NCI-H2029 treated with DMSO at 0.1 percent for 48 hours (cell line): ENCODE data around the gene TRIO.
"Not testable (repeated sequence)": the region's sequence is repeated elsewhere in the genome, so short reads cannot be mapped to it uniquely, and the experiment has no call there.

Source experiments
- DNase-seq: peaks from one replicate; lab custom pipeline; 2025; lab: John Stamatoyannopoulos, UW

Gene TRIO

DNA sequence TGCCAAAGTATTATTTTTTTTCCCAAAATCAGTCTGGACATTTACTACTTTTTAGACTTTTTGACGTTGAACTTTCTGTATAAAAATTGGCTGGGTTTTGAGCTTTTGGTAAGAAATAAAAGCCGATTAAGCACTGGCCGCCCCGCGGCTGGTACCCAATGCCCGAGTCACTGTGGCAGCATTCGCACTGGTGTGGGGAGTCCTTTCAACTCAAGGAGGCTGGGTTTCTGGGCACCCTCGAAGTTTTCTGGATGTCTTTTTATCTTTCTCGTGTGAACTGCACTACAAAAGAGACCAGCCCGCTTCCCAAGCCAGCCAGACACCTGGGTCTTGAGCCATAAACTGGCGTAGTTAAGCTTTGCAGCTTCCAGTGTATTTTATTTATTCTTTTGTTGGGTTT lies 366.4 kb downstream of the TRIO start:
- DNase-seq, result no peak

DNA sequence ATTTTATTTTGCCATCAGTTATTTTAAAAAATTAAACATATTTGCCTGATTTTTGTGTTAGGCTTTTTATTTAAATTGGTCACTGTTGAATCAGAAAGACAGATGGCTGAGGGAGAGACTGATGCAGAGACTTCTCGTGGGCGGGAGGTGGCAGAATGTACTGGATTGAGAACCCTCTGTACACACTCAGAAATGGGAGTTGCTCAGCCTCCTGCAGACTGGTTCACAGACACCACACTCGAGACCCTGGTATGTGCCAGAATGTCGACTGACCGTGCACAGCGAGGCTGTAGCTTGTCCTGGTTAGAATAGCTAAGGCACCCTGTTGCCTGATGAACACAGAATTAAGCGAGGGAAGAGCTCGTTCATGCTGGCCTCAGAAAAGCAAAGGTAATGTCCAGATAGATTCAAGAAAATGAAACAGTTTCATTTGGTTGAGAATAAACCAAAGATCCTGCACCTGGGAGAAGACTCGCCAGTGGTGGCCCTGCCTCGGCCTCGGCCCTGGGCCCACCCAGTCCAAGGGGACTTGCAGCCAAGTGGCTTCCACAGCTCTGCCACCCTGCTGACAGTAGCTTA lies 367.1 kb downstream of the TRIO start:
- no peak for DNase-seq

DNA sequence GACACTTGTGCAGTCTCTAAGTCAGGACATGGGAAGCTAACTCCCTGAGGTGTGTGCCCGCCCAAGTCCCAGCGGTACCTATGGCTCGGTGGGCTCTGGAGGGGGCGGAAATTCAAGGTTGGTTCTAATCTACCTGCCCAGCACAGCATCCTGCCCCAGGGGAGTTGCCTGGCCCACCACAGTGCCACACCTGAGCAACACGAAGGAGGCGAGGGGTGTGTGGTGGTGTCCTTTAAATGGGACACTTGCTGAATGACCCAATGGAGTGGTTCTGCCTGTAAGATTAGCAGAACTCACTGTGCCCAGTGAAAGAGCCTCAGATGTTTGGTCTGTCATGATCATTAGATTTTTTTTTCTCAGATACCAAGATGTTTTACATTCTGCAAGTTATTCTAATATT lies 367.7 kb downstream of the TRIO start:
- no peak for DNase-seq

DNA sequence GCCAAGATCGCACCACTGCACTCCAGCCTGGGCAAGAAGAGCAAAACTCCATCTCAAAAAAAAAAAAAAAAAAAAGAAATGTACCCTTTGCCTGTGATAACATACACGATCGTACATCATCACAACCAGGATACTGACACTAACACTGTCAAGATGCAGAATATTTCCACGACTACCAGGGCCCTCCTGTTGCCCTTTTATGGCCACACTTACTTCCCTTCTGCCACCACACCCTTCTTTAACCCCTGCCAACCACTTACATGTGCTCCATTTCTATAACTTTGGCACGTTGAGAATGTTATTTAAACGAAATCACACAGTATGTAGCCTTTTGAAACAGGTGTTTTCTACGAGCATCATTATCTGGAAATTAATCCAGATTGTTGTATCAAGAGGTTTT lies 369.4 kb downstream of the TRIO start:
- no peak for DNase-seq

DNA sequence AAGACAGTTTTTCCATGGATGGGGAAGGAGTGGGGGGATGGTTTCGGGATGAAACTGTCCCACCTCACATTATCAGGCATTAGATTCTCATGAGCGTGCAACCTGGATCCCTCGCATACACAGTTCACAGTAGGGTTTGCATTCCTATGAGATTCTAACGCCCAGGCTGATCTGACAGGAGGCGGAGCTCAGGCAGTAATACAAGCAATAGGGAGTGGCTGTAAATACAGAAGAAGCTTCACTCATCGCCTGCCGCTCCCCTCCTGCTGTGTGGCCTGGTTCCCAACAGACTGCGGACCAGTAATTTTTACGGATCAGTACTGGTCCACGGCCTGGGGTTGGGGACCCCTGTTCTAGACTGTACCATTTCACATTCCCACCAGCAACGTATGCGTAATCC lies 370.1 kb downstream of the TRIO start:
- DNase-seq, result no peak

DNA sequence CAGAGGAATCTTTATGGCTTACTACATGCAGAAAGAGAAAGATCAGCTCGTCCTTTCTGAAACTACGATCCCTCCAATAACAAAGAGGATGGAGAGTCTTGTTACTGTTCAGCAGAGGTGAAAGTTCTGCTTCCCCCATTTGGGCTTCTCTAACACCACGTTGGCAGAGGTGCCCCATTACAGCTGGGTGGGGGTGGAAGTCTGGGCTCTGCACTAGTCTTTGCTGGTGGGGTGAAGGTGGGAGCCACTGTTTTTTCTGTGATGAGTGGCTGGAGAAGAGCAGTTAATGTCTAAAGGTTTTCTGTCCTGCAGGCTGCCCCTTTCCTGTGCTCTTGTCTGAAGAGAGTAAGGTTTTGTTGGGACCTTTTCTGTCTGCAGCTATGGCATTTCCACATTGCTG lies 373.8 kb downstream of the TRIO start:
- DNase-seq, result no peak

DNA sequence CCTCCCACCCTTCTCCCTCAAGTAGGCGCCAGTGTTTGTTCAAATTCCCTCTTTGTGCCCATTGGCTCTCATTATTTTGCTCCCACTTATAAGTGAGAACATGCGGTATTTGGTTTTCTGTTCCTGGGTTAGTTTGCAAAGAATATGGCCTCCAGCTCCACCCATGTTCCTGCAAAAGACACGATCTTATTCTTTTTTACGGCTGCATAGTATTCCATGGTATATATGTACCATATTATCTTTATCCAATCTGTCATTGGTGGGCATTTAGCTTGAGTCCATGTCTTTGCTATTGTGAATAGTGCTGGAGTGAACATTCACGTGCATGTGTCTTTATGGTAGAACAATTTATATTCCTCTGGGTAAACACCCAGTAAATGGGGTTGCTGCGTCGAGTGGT lies 375.5 kb downstream of the TRIO start:
- DNase-seq, result no peak

DNA sequence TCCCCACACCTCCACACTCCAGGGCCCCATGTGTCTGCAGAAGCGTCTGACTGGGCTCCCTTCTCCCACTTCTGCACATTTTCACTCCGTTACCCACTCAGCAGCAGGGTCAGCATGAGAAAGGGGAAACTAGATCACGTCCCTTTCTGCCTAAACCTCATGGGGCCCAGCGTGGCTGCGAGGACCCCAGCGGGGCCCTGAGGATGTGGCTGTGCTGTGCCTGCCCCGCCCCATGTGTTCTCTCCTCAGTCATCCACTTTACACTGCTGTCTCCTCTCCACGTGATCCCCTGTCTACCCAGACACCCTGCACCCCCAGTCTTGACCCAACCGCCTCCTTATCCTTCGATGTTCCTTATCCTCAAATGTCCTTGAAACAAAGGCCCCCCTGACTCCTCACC lies 378.6 kb downstream of the TRIO start:
- DNase-seq, result no peak

DNA sequence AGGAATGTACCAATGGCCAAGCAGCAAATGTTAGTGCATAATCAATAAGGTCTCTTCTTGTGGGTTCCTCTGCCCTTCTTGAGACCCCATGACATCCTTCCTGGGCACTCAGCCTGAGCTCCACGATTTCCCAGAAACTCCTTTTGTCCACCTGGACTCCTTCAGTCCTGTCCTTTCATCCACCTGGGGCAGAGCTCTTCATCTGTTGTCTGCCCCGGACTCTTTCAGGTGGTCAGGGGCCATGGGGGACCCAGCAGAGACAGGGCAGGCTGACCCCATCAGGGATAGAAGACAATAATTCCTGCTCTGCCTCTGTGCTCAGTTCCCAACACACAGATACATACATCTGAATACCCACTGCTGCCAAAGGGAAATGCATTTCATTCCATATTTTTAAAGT lies 379.6 kb downstream of the TRIO start:
- DNase-seq, result no peak

DNA sequence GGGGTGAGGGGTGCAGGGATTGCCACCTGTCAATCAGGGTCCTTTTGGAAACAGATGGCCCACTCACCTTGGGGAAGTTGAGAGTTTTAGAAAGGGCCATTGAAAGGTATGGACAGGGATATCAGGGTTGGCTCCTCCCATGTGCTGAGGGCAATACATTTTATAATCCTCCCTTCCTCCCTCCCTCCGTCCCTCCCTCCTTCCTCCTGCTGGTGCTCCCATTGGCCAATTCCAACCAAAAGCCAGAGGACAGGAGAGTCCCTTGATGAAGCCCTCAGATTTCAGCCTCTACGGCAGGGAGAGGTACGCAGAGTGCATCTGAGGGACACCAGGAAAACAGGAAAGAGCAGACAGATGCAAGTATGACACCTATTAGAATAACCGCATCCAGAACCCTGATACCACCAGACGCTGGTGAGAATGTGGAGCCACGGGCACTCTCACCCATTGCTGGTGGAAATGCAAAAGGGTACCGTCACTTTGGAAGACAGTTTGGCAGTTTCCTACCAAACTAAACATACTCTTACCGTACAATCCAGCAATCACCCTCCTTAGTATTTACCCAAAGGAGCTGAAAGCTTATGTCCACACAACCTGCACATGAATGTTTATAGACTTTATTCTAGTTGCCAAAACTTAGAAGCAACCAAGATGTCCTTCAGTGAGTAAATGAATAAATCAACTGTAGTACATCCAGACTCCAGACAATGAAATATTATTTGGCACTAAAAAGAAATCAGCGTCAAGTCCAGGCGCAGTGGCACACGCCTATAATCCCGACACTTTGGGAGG lies 380.3 kb downstream of the TRIO start:
- no peak for DNase-seq

DNA sequence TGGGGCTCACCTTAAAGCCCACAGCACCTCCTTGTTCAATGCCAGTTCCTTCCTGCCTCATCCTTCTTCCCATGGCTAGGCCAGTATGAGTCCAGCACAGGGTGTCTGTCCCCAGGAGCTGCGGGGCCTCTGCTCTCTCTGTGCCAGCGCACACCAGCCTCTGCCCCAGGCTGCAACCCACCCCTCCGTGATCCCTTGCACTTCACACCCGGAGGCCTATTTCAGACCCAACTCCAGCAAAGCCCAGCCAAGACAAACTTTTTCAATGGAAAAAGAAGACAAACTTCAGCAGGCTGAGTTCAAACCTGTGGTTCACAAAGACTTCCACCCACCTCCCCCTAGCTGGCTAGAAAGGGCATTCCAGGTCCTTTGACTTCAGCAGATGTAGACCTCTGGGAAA lies 382.3 kb downstream of the TRIO start:
- DNase-seq, result no peak

DNA sequence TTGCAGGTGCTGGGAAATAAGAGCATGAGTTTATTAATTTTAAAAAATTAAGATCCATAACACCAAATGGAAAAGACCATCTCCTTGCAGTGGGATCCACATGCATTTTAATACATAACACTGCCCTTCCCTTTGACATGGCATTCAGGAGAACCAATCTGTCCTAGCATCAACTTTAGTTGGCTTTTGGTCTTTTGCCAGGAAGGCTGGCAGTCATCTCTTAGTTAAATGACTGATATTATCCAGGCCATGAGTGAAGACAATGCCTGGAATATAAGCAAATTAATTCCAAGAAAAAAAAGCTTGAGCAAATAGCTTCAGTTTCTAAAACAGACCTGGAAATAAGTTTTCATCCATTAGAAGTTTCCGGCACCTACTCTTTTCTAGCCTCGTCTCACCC lies 383.4 kb downstream of the TRIO start:
- no peak for DNase-seq

DNA sequence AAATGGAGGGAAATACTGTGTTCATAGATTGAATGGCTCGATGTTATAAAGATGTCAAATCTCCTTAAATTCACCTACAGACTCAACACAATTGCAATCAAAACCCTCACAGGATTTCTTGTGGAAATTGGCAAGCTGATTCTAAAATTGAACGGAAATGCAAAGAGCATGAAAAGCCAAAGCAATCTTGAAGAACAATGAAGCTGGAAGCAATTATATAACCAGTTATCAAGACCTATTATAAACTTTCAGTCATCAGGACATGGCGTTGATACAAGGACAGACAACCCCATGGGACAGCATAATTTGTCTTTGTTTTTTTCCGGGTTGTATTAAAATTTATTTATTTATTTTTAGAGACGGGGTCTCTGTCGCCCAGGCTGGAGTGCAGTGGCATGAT lies 385.0 kb downstream of the TRIO start:
- DNase-seq, result no peak

DNA sequence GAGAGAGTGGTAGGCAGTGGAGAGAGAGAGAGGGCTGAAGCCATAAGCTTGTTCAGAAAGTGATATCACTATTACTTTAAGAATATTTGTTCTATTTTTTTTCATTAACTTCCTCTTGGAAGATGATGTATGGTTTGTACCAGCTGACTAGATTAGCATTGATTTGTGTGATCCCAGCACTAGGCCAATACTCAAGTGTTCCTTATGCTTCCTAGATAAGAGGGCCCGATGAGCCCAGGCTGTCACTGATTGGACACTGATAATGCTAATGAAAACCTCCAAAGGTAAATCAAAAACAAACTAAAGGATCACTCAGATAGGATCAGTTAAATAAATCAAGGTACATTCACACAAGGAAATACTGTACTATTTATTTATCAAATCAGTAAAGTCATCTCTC lies 385.8 kb downstream of the TRIO start:
- peak; percentile 24 for DNase-seq

DNA sequence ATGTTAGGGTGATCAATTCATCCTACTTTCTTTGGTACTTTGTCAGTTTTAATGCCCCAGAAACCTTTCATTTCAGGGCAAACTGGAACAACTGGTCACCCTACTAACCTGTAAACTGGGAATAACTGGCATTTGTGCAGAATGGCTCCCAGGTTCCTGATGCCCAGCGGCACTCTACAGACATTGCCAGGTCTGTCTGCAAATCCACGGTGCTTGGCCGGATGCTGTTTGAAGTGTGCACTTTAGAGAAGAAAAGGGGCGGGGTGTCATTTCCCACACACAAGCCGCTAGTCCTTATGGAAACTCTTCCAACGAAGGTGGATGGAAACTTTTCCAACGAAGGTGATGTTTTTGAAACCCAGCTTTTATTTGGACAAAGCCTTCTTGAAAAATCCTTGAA lies 388.5 kb downstream of the TRIO start:
- no peak for DNase-seq

DNA sequence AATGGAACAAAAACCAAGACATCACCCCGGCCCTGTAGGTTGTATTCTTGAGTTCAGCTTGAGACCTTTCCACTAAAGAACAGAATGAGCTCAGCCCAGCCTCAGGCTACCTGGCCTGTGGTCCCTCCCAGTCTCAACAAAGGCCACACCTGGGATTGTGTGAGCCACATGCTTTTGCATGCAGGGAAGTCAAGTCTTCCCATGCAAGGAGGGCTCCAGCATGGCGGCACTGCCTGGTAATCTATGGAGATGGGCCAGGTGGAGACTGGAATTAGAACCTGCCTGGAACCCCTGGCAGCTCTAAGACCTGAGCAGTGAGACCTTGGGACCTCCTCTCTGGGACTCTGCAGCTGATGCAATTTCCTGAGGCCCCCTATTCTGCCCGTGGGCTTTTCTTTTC lies 389.0 kb downstream of the TRIO start:
- DNase-seq, result no peak

DNA sequence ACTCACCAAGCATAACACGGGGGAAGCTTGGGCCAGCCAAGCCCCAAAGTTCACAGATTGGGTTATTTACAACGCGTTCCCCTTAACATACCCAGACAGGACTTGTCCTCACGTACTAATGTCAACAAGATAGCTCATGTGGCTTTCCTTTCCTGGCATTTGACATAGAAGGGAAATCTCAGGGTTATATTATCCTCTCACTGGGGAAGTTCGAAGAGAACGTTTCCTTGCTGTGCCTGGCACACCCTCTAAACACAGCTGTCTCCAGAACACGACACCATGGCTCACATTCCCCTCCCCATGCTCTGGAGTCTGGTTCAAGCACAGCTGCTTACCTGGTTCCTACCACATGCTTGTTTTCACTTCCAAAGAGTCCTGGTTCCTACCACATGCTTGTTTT lies 391.6 kb downstream of the TRIO start:
- peak; percentile 12 for DNase-seq

DNA sequence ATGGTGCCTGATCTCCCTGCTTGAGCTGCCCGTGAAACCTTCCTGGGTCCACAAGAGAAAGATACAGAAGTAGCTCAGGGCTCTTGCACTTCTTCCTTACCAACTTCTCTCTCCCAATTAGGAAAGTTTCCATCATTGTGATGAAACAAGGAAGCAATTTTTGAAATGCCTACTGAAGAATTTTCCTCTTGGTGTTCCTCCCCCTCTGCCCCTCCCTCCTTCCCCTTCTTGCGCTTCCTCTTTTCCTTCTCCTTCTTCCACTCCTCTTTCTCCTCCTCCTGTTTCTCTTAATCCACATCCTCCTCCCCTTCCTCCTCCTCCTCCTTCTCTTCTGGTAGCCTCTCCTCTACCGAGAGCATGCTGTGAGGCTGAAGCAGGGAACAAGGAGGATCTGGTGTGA lies 402.2 kb downstream of the TRIO start:
- no peak for DNase-seq

DNA sequence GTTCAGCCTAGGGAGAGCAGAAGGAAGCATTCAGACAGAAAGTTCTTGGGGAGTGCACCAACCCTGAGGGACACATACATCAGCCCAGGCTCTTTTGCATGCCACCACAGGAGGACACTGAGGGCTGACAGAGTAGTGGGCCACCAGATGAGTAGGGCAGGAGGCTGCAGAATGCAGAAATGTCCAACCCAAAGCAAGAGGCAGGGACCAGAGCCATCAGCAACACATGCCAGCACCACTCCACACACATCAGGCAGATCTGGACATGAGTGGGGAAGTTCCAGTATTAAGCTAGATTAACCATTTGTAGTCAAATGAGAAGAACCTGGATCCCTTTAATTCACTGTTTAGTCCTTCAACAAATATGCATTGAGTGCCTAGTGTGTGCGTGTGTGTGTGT lies 402.7 kb downstream of the TRIO start:
- no peak for DNase-seq

DNA sequence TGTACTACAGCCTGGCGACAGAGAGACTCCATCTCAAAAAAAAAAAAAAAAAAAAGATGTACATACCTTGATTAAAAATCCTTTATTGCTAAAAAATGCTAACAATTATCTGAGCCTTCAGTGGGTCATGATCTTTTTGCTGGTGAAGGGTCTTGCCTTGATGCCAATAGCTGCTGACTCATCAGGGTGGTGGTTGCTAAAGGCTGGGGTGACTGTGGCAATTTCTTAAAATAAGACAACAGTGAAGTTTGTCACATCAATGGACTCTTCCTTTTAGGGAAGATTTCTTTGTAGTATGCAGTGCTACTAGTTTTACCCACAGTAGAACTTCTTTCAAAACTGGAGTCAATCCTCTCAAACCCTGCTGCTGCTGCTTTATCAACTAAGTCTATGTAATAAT lies 404.5 kb downstream of the TRIO start:
- DNase-seq, result no peak

DNA sequence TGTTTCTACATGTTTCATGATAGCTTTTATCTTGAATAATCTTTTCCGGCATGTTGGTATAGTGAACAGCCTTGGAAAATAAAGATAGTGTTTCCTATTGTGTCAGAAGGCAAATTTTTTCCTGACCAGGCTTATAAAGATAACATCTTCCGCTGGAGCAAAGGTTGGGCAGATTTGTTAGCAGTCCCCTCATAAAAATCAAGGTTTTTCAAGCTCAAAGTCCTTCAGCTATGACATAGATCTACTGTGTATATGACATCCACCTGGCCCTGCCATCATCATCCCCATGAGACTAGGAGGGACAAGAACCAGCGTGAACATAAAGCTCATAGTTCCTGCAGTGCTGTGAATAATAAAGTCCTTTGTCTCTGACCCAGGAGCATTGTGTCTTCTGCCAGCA lies 408.1 kb downstream of the TRIO start:
- no peak for DNase-seq

DNA sequence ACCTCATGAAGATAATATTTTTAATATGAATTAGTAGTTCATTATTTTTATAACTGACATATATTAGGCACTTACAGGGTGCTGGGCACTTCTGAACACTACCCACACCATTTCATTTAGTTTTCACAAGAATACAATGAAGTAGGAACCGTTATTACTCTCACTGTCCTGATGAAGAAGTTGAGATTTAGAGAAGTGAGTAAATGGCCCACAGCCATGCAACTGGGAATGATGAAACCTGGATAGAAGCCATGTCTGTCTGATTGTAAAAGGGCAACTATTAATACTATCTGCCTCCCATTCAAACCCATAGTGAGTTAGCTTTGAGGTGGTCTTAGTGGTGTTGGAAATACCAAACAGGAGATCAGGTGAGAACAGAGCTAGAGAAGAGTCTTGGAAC lies 408.9 kb downstream of the TRIO start:
- no peak for DNase-seq

DNA sequence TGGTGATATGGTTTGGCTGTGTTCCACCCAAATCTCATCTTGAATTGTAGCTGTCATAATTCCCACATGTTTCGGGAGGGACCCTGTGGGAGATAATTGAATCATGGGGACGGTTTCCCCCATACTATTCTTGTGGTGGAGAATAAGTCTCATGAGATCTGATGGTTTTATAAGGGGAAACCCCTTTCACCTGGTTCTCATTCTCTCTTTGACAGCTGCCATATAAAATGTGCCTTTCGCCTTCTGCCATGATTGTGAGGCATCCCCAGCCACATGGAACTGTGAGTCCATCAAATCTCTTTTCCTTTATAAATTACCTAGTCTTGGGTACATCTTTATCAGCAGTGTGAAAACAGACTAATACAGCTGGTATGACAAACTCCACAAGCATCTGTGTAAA lies 411.1 kb downstream of the TRIO start:
- not testable (repeated sequence) for DNase-seq

DNA sequence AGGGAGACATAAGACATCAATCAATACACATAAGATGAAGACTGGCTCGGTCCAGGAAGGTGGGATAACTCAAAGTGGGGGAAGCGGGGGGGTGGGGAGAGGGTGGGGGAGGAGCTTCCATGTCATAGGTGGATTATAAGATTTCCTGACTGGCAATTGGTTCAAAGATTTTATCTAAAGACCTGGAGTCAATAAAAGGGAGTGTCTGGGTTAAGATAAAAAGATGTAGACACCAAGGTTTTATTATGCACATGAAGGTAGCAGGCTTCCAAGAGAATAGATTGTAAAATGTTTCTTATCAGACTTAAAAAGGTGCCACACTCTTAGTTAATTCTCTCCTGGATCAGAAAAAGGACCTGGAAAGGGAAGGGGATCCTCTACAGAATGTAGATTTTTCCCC lies 412.9 kb downstream of the TRIO start:
- no peak for DNase-seq
